ENCODE results near the gene SLC35E2B.
"Not testable (repeated sequence)": the region's sequence is repeated elsewhere in the genome, so short reads cannot be mapped to it uniquely, and the experiment has no call there.

The SLC35E2B gene

GRCh38 chr1:1687846-1688245, 4.7 kb downstream of the SLC35E2B start:
- DNase-seq (ENCODE audit: insufficient read length, low spot score) = no peak
- FAIRE-seq = no peak
- no peak for TF ChIP-seq POLR2A (IDR thresholded peaks at IDR 0.05; ENCODE audit: low read depth, low read length)

- TF ChIP-seq POLR2A (IDR thresholded peaks at IDR 0.05; ENCODE audit: low read depth, low read length) = no peak
- no peak for FAIRE-seq
Measured at GRCh38 chr1:1684031-1684681, 8.4 kb downstream of the SLC35E2B start.

GRCh38 chr1:1683104-1683905, 9.3 kb downstream of the SLC35E2B start:
- no peak for TF ChIP-seq POLR2A (IDR thresholded peaks at IDR 0.05; ENCODE audit: low read depth, low read length)
- FAIRE-seq (no peak), DNase-seq (ENCODE audit: insufficient read length, low spot score) (no peak)

More at GRCh38 chr1:1684031-1684681, 8.4 kb downstream of the SLC35E2B start:
- DNase-seq (ENCODE audit: insufficient read length, low spot score) = no peak

- DNase-seq (ENCODE audit: insufficient read length, low spot score) (no peak), FAIRE-seq (no peak)
- TF ChIP-seq POLR2A (IDR thresholded peaks at IDR 0.05; ENCODE audit: low read depth, low read length) = no peak
Measured at GRCh38 chr1:1680912-1681273, 11.7 kb downstream of the SLC35E2B start.

DNA sequence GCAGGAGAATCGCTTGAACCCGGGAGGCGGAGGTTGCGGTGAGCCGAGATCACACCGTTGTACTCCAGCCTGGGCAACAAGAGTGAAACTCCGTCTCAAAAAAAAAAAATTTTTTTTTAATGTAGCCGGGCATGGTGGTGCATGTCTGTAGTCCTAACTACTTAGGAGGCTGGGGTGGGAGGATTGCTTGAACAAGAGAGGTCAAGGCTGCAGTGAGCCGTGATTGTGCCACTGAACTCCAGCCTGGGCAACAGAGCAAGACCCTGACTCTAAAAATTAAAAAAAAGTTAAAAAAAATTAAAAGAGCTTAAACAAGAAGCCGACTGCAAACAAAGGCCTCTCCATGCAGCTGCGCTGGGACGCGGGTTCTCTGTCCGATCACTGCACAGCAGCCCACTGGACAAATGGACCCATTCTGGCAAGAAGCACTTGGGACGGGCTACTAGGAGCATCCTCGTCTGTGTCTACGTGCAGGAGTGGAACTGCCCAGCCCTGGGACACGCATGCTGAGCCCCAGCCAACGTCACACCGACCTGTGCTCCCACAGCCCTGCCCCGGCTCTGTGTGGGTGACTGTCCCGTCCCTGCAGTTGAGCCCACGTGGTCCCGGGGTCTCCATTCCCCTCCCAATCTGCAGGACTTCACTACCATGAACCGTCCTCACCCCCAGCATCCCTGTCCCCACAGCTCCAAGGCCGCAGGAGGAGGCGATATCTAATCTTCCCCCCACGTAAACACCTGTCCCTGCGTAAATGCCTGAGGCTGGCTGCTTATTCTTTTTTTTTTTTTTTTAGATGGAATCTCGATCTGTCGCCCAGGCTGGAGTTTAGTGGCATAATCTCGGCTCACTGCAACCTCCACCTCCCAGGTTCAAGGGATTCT, 12.3 kb downstream of the SLC35E2B start:
- no peak for DNase-seq (ENCODE audit: insufficient read length, low spot score)

DNA sequence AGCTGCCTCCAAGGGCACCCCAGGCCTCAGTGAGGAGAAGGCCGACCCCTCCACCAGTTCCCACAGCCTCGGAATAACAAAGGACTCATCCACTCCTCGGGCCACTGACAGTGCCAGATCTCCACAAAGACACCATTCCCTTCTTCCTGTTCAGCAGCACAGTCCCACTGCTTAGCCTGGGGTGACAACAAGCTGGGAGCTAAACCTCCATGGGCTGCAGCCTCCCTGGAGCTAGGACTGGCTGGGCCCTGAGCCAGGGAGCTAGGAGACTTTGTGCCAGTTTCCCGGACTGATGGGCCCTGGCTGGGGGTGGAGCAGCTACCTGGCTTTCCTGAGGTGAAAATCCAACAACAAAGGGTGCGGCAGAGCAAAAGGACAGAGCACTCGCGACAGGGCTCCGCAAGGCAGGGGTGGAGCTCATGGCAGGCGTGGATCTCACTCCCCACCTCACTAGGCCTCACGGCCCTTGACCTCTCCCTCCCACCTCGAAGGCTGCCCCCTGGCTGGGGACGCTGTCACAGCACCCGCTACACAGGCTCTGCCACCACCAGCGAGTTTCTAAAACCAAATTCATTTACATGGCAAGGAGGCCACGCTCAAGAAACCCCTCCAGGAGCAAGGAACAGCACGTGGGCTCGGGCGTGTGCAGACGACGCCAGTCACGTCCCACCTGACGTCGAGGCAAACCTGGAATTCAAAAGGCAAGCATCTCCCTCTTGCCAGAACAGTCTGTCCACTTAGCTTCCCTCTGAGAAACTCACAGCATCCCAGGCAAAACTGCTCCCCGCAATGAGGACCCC, 13.8 kb downstream of the SLC35E2B start:
- DNase-seq (ENCODE audit: insufficient read length, low spot score) (no peak), FAIRE-seq (no peak)
- TF ChIP-seq POLR2A (IDR thresholded peaks at IDR 0.05; ENCODE audit: low read depth, low read length) = no peak

More for the DNA sequence above, 12.3 kb downstream of the SLC35E2B start:
- no peak for TF ChIP-seq POLR2A (IDR thresholded peaks at IDR 0.05; ENCODE audit: low read depth, low read length)
- FAIRE-seq = no peak

- no peak for DNase-seq (ENCODE audit: insufficient read length, low spot score)
- TF ChIP-seq POLR2A (IDR thresholded peaks at IDR 0.05; ENCODE audit: low read depth, low read length) = no peak
- no peak for FAIRE-seq
Measured at GRCh38 chr1:1677718-1678580, 14.6 kb downstream of the SLC35E2B start.

- DNase-seq (ENCODE audit: insufficient read length, low spot score); FAIRE-seq: not testable (repeated sequence)
Measured at GRCh38 chr1:1676087-1676486, 16.5 kb downstream of the SLC35E2B start.

GRCh38 chr1:1675218-1675617, 17.4 kb downstream of the SLC35E2B start:
- not testable (repeated sequence) for DNase-seq (ENCODE audit: insufficient read length, low spot score); FAIRE-seq

DNA sequence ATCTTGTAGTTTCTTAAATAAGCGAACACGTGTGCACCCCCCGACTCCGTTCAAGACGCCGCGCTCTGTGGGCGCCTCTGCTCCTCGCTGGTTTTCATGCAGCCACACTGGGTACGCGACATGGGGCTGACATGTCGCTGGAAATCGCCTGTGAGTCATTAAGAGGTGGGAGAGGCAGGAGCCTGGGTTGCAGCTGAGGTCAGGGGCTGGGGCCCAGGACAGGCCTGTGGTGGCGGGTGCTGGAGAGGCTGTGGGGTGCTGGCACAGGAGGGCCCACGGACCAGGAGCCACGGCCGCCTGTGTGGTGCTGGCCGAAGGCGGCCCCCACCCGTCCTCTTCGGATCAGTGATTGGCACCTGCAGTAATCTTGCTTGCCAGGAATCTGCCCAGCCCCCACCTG, 17.8 kb downstream of the SLC35E2B start:
- not testable (repeated sequence) for FAIRE-seq; DNase-seq (ENCODE audit: insufficient read length, low spot score)

GRCh38 chr1:1672181-1672965, 20.2 kb downstream of the SLC35E2B start:
- no peak for TF ChIP-seq POLR2A (IDR thresholded peaks at IDR 0.05; ENCODE audit: low read depth, low read length)
- no peak for FAIRE-seq
- DNase-seq (ENCODE audit: insufficient read length, low spot score) = no peak

Data from H54 (cell line).